ENCODE data around the gene C3orf49. TPM values are rescaled to one million over a fixed set of nuclear protein-coding genes. Genes with fewer than 3 reads are reported as not detected.

Gene C3orf49
- total RNA-seq: not detected

- Mint-ChIP-seq H3K27me3 (ENCODE audit: low read depth) (no peaks in the 10 kb centered on the region), H3K27ac (no peak within 1 kb of the TSS), H3K4me1 (ENCODE audit: low read depth) (peaks cover 2% of the 10 kb centered on the region), H3K36me3 (ENCODE audit: low read depth) (no peaks in the 10 kb centered on the region), H3K4me3 (no peak within 1 kb of the TSS), H3K9me3 (no peaks in the 10 kb centered on the region)
- intact Hi-C loops (cut with micrococcal nuclease): loop anchor here (2.0 to 10.0 kb wide), 2 partner anchors 584 to 1196 kb away; no protein-coding TSS in a partner anchor
- no peak for DNase-seq
- CTCF ChIA-PET: interaction anchor here (0.6 to 4.8 kb wide), 7 partner anchors 11 to 1617 kb away, joined by 3 to 82 read pairs (median 4); no protein-coding TSS in a partner anchor
Measured at GRCh38 chr3:63819151-63819398, at the start of gene C3orf49. Gene C3orf49 (plus strand): TSS chr3:63819299. CDS start chr3:63819472, 173 bp downstream.

- no peaks in the 10 kb centered on the region for H3K36me3 Mint-ChIP-seq (ENCODE audit: low read depth)
- CTCF ChIA-PET: no interaction called here
- no peak for DNase-seq
- no peaks in the 10 kb centered on the region for H3K27me3 Mint-ChIP-seq (ENCODE audit: low read depth)
- intact Hi-C loops (cut with micrococcal nuclease): no loop called here
- H3K4me3 Mint-ChIP-seq: no peak overlapping the region
- no peak overlapping the region for H3K27ac Mint-ChIP-seq
- H3K9me3 Mint-ChIP-seq: no peaks in the 10 kb centered on the region
- H3K4me1 Mint-ChIP-seq (ENCODE audit: low read depth): no peaks in the 10 kb centered on the region
Measured at GRCh38 chr3:63774781-63775180, 44.3 kb upstream of the C3orf49 start.

GRCh38 chr3:63779227-63779626 is 39.9 kb upstream of the C3orf49 start:
- H3K9me3 Mint-ChIP-seq: no peaks in the 10 kb centered on the region
- H3K4me3 Mint-ChIP-seq: no peak overlapping the region
- H3K27me3 Mint-ChIP-seq (ENCODE audit: low read depth): no peaks in the 10 kb centered on the region
- H3K27ac Mint-ChIP-seq: no peak overlapping the region
- H3K4me1 Mint-ChIP-seq (ENCODE audit: low read depth): no peaks in the 10 kb centered on the region
- DNase-seq: no peak
- no peaks in the 10 kb centered on the region for H3K36me3 Mint-ChIP-seq (ENCODE audit: low read depth)
- CTCF ChIA-PET: no interaction called here
- intact Hi-C loops (cut with micrococcal nuclease): no loop called here

GRCh38 chr3:63791974-63792373 is 27.1 kb upstream of the C3orf49 start:
- no peaks in the 10 kb centered on the region for H3K4me1 Mint-ChIP-seq (ENCODE audit: low read depth)
- intact Hi-C loops (cut with micrococcal nuclease): no loop called here
- no peaks in the 10 kb centered on the region for H3K36me3 Mint-ChIP-seq (ENCODE audit: low read depth)
- DNase-seq: no peak
- no peak overlapping the region for H3K4me3 Mint-ChIP-seq
- H3K27ac Mint-ChIP-seq: no peak overlapping the region
- CTCF ChIA-PET: no interaction called here
- no peaks in the 10 kb centered on the region for H3K9me3 Mint-ChIP-seq
- H3K27me3 Mint-ChIP-seq (ENCODE audit: low read depth): peaks cover 2% of the 10 kb centered on the region

- CTCF ChIA-PET: no interaction called here
- no peaks in the 10 kb centered on the region for H3K36me3 Mint-ChIP-seq (ENCODE audit: low read depth)
Measured at GRCh38 chr3:63795438-63795837, 23.7 kb upstream of the C3orf49 start.

GRCh38 chr3:63798544-63798943 is 20.6 kb upstream of the C3orf49 start:
- no peaks in the 10 kb centered on the region for H3K4me1 Mint-ChIP-seq (ENCODE audit: low read depth)
- H3K4me3 Mint-ChIP-seq: no peak overlapping the region
- intact Hi-C loops (cut with micrococcal nuclease): no loop called here
- no peaks in the 10 kb centered on the region for H3K9me3 Mint-ChIP-seq
- no peaks in the 10 kb centered on the region for H3K36me3 Mint-ChIP-seq (ENCODE audit: low read depth)
- peaks cover 2% of the 10 kb centered on the region for H3K27me3 Mint-ChIP-seq (ENCODE audit: low read depth)
- DNase-seq: no peak
- H3K27ac Mint-ChIP-seq: no peak overlapping the region
- CTCF ChIA-PET: no interaction called here

More at GRCh38 chr3:63795438-63795837, 23.7 kb upstream of the C3orf49 start:
- no peak overlapping the region for H3K4me3 Mint-ChIP-seq
- intact Hi-C loops (cut with micrococcal nuclease): no loop called here
- H3K27ac Mint-ChIP-seq: no peak overlapping the region
- no peak for DNase-seq
- H3K9me3 Mint-ChIP-seq: no peaks in the 10 kb centered on the region
- no peaks in the 10 kb centered on the region for H3K4me1 Mint-ChIP-seq (ENCODE audit: low read depth)
- peaks cover 2% of the 10 kb centered on the region for H3K27me3 Mint-ChIP-seq (ENCODE audit: low read depth)

GRCh38 chr3:63798949-63799348 is 20.1 kb upstream of the C3orf49 start:
- Mint-ChIP-seq H3K27me3 (ENCODE audit: low read depth) (peaks cover 2% of the 10 kb centered on the region), H3K27ac (no peak overlapping the region), H3K4me3 (no peak overlapping the region), H3K36me3 (ENCODE audit: low read depth) (no peaks in the 10 kb centered on the region), H3K9me3 (no peaks in the 10 kb centered on the region), H3K4me1 (ENCODE audit: low read depth) (no peaks in the 10 kb centered on the region)
- DNase-seq: no peak
- intact Hi-C loops (cut with micrococcal nuclease): no loop called here
- CTCF ChIA-PET: no interaction called here

- H3K4me3 Mint-ChIP-seq: no peak overlapping the region
- peaks cover 2% of the 10 kb centered on the region for H3K27me3 Mint-ChIP-seq (ENCODE audit: low read depth)
- intact Hi-C loops (cut with micrococcal nuclease): no loop called here
- no peaks in the 10 kb centered on the region for H3K4me1 Mint-ChIP-seq (ENCODE audit: low read depth)
- no peak overlapping the region for H3K27ac Mint-ChIP-seq
- CTCF ChIA-PET: no interaction called here
- no peak for DNase-seq
- H3K36me3 Mint-ChIP-seq (ENCODE audit: low read depth): no peaks in the 10 kb centered on the region
- H3K9me3 Mint-ChIP-seq: no peaks in the 10 kb centered on the region
Measured at GRCh38 chr3:63800097-63800496, 19.0 kb upstream of the C3orf49 start.

- no peaks in the 10 kb centered on the region for H3K9me3 Mint-ChIP-seq
- H3K27ac Mint-ChIP-seq: no peak overlapping the region
- no peaks in the 10 kb centered on the region for H3K27me3 Mint-ChIP-seq (ENCODE audit: low read depth)
- intact Hi-C loops (cut with micrococcal nuclease): no loop called here
- no peaks in the 10 kb centered on the region for H3K4me1 Mint-ChIP-seq (ENCODE audit: low read depth)
- DNase-seq: no peak
- CTCF ChIA-PET: interaction anchor here (1.7 kb wide), 1 partner anchor 454 kb away, joined by 4 read pairs; no protein-coding TSS in a partner anchor
- no peak overlapping the region for H3K4me3 Mint-ChIP-seq
- H3K36me3 Mint-ChIP-seq (ENCODE audit: low read depth): peaks cover 2% of the 10 kb centered on the region
Measured at GRCh38 chr3:63803911-63804310, 15.2 kb upstream of the C3orf49 start.

- DNase-seq: no peak
- no peaks in the 10 kb centered on the region for H3K9me3 Mint-ChIP-seq
- H3K27me3 Mint-ChIP-seq (ENCODE audit: low read depth): no peaks in the 10 kb centered on the region
- peaks cover 2% of the 10 kb centered on the region for H3K36me3 Mint-ChIP-seq (ENCODE audit: low read depth)
- no peak overlapping the region for H3K4me3 Mint-ChIP-seq
- CTCF ChIA-PET: interaction anchor here (0.8 kb wide), 1 partner anchor 147 kb away, joined by 4 read pairs; no protein-coding TSS in a partner anchor
- no peak overlapping the region for H3K27ac Mint-ChIP-seq
- H3K4me1 Mint-ChIP-seq (ENCODE audit: low read depth): no peaks in the 10 kb centered on the region
- intact Hi-C loops (cut with micrococcal nuclease): no loop called here
Measured at GRCh38 chr3:63807961-63808565, 11.0 kb upstream of the C3orf49 start.

GRCh38 chr3:63808633-63809032 is 10.5 kb upstream of the C3orf49 start:
- Mint-ChIP-seq H3K36me3 (ENCODE audit: low read depth) (peaks cover 2% of the 10 kb centered on the region), H3K27me3 (ENCODE audit: low read depth) (no peaks in the 10 kb centered on the region), H3K4me3 (no peak overlapping the region), H3K4me1 (ENCODE audit: low read depth) (no peaks in the 10 kb centered on the region), H3K9me3 (no peaks in the 10 kb centered on the region), H3K27ac (no peak overlapping the region)
- DNase-seq: no peak
- CTCF ChIA-PET: interaction anchor here (0.8 kb wide), 1 partner anchor 147 kb away, joined by 4 read pairs; no protein-coding TSS in a partner anchor
- intact Hi-C loops (cut with micrococcal nuclease): no loop called here

- no peak for DNase-seq
- CTCF ChIA-PET: no interaction called here
- H3K27me3 Mint-ChIP-seq (ENCODE audit: low read depth): no peaks in the 10 kb centered on the region
- no peaks in the 10 kb centered on the region for H3K9me3 Mint-ChIP-seq
- no peak overlapping the region for H3K27ac Mint-ChIP-seq
- H3K36me3 Mint-ChIP-seq (ENCODE audit: low read depth): peaks cover 2% of the 10 kb centered on the region
- no peaks in the 10 kb centered on the region for H3K4me1 Mint-ChIP-seq (ENCODE audit: low read depth)
- intact Hi-C loops (cut with micrococcal nuclease): loop anchor here (10.0 kb wide), 1 partner anchor 575 kb away; no protein-coding TSS in a partner anchor
- no peak overlapping the region for H3K4me3 Mint-ChIP-seq
Measured at GRCh38 chr3:63809607-63810006, 9.5 kb upstream of the C3orf49 start.

- CTCF ChIA-PET: no interaction called here
- Mint-ChIP-seq H3K36me3 (ENCODE audit: low read depth) (no peaks in the 10 kb centered on the region), H3K4me3 (no peak overlapping the region), H3K27ac (no peak overlapping the region), H3K9me3 (no peaks in the 10 kb centered on the region), H3K4me1 (ENCODE audit: low read depth) (peaks cover 2% of the 10 kb centered on the region), H3K27me3 (ENCODE audit: low read depth) (no peaks in the 10 kb centered on the region)
- DNase-seq: no peak
- intact Hi-C loops (cut with micrococcal nuclease): loop anchor here (10.0 kb wide), 1 partner anchor 579 kb away; no protein-coding TSS in a partner anchor
Measured at GRCh38 chr3:63814237-63814636, 4.9 kb upstream of the C3orf49 start.
